ENCODE measurements around the gene DIS3L2.

The DIS3L2 gene

GRCh38 chr2:232061265-232061664 lies 99.8 kb downstream of the DIS3L2 start:
- H3K27ac ChIP-seq (ENCODE audit: low read depth, low read length, severe bottlenecking), result no peak overlapping the region
- H3K36me3 ChIP-seq (ENCODE audit: control insufficient read depth, insufficient read depth, low read length), result no peaks in the 10 kb centered on the region
- H3K9me3 ChIP-seq (ENCODE audit: control insufficient read depth, low read length), result no peaks in the 10 kb centered on the region
- H3K4me3 ChIP-seq (ENCODE audit: extremely low read depth, insufficient read depth, low read length, poor library complexity, severe bottlenecking), result no peak overlapping the region
- WGBS, 2 experiments (ENCODE audit: insufficient coverage in 2 of 2), result 90 to 100% methylated on average over 2 to 4 of the region's 4 CpGs
- H3K4me1 ChIP-seq (ENCODE audit: control insufficient read depth, insufficient read depth, low read length, poor library complexity, severe bottlenecking), result no peaks in the 10 kb centered on the region

GRCh38 chr2:232073026-232073425 lies 111.5 kb downstream of the DIS3L2 start:
- H3K27ac ChIP-seq (ENCODE audit: low read depth, low read length, severe bottlenecking), result no peak overlapping the region
- H3K4me1 ChIP-seq (ENCODE audit: control insufficient read depth, insufficient read depth, low read length, poor library complexity, severe bottlenecking), result no peaks in the 10 kb centered on the region
- WGBS, 2 experiments (ENCODE audit: insufficient coverage in 2 of 2), result 67 to 81% methylated on average over 1 to 2 of the region's 4 CpGs
- H3K4me3 ChIP-seq (ENCODE audit: extremely low read depth, insufficient read depth, low read length, poor library complexity, severe bottlenecking), result no peak overlapping the region
- H3K9me3 ChIP-seq (ENCODE audit: control insufficient read depth, low read length), result no peaks in the 10 kb centered on the region
- H3K36me3 ChIP-seq (ENCODE audit: control insufficient read depth, insufficient read depth, low read length), result no peaks in the 10 kb centered on the region

DNA sequence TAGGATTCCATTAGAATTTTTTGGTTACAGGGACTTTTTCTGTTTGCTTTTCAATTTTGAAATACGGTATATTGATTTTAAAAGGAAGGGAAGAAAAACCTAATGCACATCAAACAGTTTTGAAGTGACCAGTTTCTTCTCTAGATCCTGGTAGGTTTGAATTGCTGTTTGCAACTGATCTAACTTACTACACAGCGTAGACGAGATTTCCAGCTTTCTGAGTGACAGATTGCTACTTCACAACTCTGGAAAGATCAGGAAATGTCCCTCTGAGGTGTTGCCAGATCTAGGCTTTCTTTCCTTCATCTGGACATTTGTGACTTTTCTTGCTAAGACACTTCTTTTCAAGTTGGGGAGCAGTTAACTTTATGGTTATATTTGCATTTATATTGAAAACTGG lies 112.2 kb downstream of the DIS3L2 start:
- Histone ChIP-seq H3K4me3 (ENCODE audit: extremely low read depth, insufficient read depth, low read length, poor library complexity, severe bottlenecking) (no peak overlapping the region), H3K36me3 (ENCODE audit: control insufficient read depth, insufficient read depth, low read length) (no peaks in the 10 kb centered on the region), H3K9me3 (ENCODE audit: control insufficient read depth, low read length) (no peaks in the 10 kb centered on the region), H3K4me1 (ENCODE audit: control insufficient read depth, insufficient read depth, low read length, poor library complexity, severe bottlenecking) (no peaks in the 10 kb centered on the region), H3K27ac (ENCODE audit: low read depth, low read length, severe bottlenecking) (no peak overlapping the region)
- WGBS, 2 experiments (ENCODE audit: insufficient coverage in 2 of 2), result 77% methylated on average over 2 of the region's 3 CpGs; no CpG with 5 or more reads in 1 of the 2 experiments

DNA sequence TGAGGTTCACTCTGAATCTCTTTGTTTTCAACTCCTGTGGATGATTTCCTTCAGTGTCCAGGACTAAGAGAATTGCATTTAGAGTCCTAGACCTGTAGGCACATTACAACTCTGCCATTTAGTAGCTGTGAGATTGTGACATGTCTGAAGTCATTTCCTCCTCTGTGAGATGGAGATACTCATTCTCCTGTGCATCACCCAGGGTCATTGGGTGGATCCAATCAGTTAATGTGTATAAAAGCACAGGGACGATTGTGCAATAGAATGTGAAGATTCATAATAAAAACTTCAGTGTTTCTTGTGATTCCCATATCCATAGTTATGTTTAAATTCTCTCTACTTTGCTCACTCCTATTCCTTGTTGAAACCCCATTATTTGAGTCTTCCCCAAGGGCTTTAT lies 113.6 kb downstream of the DIS3L2 start:
- Histone ChIP-seq H3K27ac (ENCODE audit: low read depth, low read length, severe bottlenecking) (no peak overlapping the region), H3K4me3 (ENCODE audit: extremely low read depth, insufficient read depth, low read length, poor library complexity, severe bottlenecking) (no peak overlapping the region), H3K9me3 (ENCODE audit: control insufficient read depth, low read length) (no peaks in the 10 kb centered on the region), H3K36me3 (ENCODE audit: control insufficient read depth, insufficient read depth, low read length) (no peaks in the 10 kb centered on the region), H3K4me1 (ENCODE audit: control insufficient read depth, insufficient read depth, low read length, poor library complexity, severe bottlenecking) (no peaks in the 10 kb centered on the region)
- no CpG with 5 or more reads among the region's 1 CpG for WGBS, 2 experiments (ENCODE audit: insufficient coverage in 2 of 2)

DNA sequence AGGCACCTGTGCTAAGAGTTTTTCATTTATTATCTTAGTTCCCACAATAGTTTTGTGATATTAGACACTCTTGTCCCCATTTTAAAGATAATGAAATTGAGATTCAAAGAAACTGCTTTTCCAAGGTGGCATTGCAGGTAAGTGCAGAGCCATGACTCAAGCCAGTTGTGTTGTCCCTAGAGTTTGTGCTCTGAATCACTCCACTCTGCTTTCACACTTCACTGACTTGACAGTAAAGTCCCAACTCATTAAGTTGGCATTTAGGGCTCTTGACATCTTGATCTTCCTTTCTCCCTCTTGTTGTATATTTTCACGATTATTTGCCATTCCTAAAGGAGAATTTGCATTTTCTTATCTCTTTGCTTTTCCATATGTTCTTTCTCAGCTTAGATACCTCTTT lies 114.3 kb downstream of the DIS3L2 start:
- Histone ChIP-seq H3K9me3 (ENCODE audit: control insufficient read depth, low read length) (no peaks in the 10 kb centered on the region), H3K4me1 (ENCODE audit: control insufficient read depth, insufficient read depth, low read length, poor library complexity, severe bottlenecking) (no peaks in the 10 kb centered on the region), H3K36me3 (ENCODE audit: control insufficient read depth, insufficient read depth, low read length) (no peaks in the 10 kb centered on the region), H3K4me3 (ENCODE audit: extremely low read depth, insufficient read depth, low read length, poor library complexity, severe bottlenecking) (no peak overlapping the region), H3K27ac (ENCODE audit: low read depth, low read length, severe bottlenecking) (no peak overlapping the region)
- 75 to 86% methylated on average over 1 of the region's 1 CpG for WGBS, 2 experiments (ENCODE audit: insufficient coverage in 2 of 2)

DNA sequence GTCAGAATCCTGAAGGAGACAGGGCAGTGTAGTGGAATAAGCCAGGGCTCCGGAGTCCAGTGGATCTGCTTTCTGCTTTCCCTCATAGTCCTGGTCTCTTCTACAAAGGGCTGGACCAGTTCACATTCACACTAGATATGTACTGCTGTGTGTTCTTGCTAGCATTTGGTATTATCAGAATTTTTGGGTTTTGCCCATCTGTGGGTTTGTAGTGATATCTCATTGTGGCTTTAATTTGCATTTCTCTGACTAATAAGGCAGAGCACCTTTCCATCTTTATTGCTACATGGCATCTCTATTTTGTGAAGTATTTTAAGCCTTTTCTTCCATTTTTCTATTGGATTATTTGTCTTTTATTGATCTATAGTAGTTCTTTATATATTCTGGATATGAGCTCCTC lies 114.8 kb downstream of the DIS3L2 start:
- H3K4me1 ChIP-seq (ENCODE audit: control insufficient read depth, insufficient read depth, low read length, poor library complexity, severe bottlenecking), result no peaks in the 10 kb centered on the region
- WGBS, 2 experiments (ENCODE audit: insufficient coverage in 2 of 2), result no CpG with 5 or more reads among the region's 1 CpG

GRCh38 chr2:232076736-232077135 lies 115.2 kb downstream of the DIS3L2 start:
- no peaks in the 10 kb centered on the region for H3K36me3 ChIP-seq (ENCODE audit: control insufficient read depth, insufficient read depth, low read length)
- H3K9me3 ChIP-seq (ENCODE audit: control insufficient read depth, low read length), result peaks cover 2% of the 10 kb centered on the region
- no peak overlapping the region for H3K4me3 ChIP-seq (ENCODE audit: extremely low read depth, insufficient read depth, low read length, poor library complexity, severe bottlenecking)
- H3K4me1 ChIP-seq (ENCODE audit: control insufficient read depth, insufficient read depth, low read length, poor library complexity, severe bottlenecking), result no peaks in the 10 kb centered on the region
- no CpG with 5 or more reads among the region's 3 CpGs for WGBS, 2 experiments (ENCODE audit: insufficient coverage in 2 of 2)
- no peak overlapping the region for H3K27ac ChIP-seq (ENCODE audit: low read depth, low read length, severe bottlenecking)

More for the DNA sequence above, 114.8 kb downstream of the DIS3L2 start:
- H3K36me3 ChIP-seq (ENCODE audit: control insufficient read depth, insufficient read depth, low read length), result no peaks in the 10 kb centered on the region
- no peak overlapping the region for H3K4me3 ChIP-seq (ENCODE audit: extremely low read depth, insufficient read depth, low read length, poor library complexity, severe bottlenecking)
- no peak overlapping the region for H3K27ac ChIP-seq (ENCODE audit: low read depth, low read length, severe bottlenecking)
- peaks cover 2% of the 10 kb centered on the region for H3K9me3 ChIP-seq (ENCODE audit: control insufficient read depth, low read length)

DNA sequence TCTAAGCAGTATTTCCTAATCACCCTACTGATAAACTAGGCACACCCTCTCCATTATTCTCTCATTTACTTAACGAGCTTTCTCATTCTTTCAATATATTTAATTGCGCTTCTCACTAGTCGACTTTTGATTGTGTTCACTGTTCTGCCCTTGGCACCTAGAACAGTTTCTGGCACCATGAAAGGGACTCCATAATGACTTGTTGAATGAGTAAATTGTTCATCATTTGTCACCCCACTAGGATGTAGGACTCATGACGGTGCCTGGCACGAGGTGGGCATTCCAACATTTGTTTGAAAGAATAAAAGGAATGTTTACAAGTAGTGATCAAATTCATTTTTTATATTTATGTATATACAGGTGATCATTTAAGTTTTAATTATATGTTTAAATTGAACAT lies 123.7 kb downstream of the DIS3L2 start:
- 100% methylated on average over 1 of the region's 5 CpGs; no CpG with 5 or more reads in 1 of the 2 experiments for WGBS, 2 experiments (ENCODE audit: insufficient coverage in 2 of 2)
- H3K4me1 ChIP-seq (ENCODE audit: control insufficient read depth, insufficient read depth, low read length, poor library complexity, severe bottlenecking), result no peaks in the 10 kb centered on the region
- H3K9me3 ChIP-seq (ENCODE audit: control insufficient read depth, low read length), result peaks cover 14% of the 10 kb centered on the region
- H3K27ac ChIP-seq (ENCODE audit: low read depth, low read length, severe bottlenecking), result no peak overlapping the region
- H3K4me3 ChIP-seq (ENCODE audit: extremely low read depth, insufficient read depth, low read length, poor library complexity, severe bottlenecking), result no peak overlapping the region
- no peaks in the 10 kb centered on the region for H3K36me3 ChIP-seq (ENCODE audit: control insufficient read depth, insufficient read depth, low read length)

GRCh38 chr2:232085826-232086425 lies 124.4 kb downstream of the DIS3L2 start:
- Histone ChIP-seq H3K4me3 (ENCODE audit: extremely low read depth, insufficient read depth, low read length, poor library complexity, severe bottlenecking) (no peak overlapping the region), H3K36me3 (ENCODE audit: control insufficient read depth, insufficient read depth, low read length) (no peaks in the 10 kb centered on the region), H3K9me3 (ENCODE audit: control insufficient read depth, low read length) (peaks cover 14% of the 10 kb centered on the region), H3K4me1 (ENCODE audit: control insufficient read depth, insufficient read depth, low read length, poor library complexity, severe bottlenecking) (no peaks in the 10 kb centered on the region), H3K27ac (ENCODE audit: low read depth, low read length, severe bottlenecking) (no peak overlapping the region)
- 83 to 88% methylated on average over 1 of the region's 16 CpGs for WGBS, 2 experiments (ENCODE audit: insufficient coverage in 2 of 2)

DNA sequence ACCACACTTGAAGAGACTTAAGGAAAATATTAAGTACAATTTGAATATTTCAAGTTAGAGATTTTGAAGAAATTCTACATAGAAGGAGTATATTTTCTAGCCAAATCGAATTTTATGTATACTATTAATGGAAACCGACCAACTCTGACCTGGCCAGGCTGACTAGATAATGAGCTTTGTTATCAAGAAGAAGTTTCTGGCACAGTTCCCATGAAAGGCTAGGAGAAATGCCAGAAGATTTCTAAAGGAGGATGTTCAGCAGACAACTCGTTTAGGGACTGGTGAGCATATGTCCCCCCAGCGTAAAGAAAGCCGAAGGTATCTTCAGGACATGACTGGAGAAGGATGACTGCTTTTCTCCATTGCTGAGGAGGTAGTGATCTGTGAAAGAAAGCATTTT lies 127.3 kb downstream of the DIS3L2 start:
- H3K4me1 ChIP-seq (ENCODE audit: control insufficient read depth, insufficient read depth, low read length, poor library complexity, severe bottlenecking), result no peaks in the 10 kb centered on the region
- no peaks in the 10 kb centered on the region for H3K9me3 ChIP-seq (ENCODE audit: control insufficient read depth, low read length)
- H3K4me3 ChIP-seq (ENCODE audit: extremely low read depth, insufficient read depth, low read length, poor library complexity, severe bottlenecking), result no peak overlapping the region
- H3K27ac ChIP-seq (ENCODE audit: low read depth, low read length, severe bottlenecking), result no peak overlapping the region
- no peaks in the 10 kb centered on the region for H3K36me3 ChIP-seq (ENCODE audit: control insufficient read depth, insufficient read depth, low read length)
- 91 to 93% methylated on average over 5 of the region's 5 CpGs for WGBS, 2 experiments (ENCODE audit: insufficient coverage in 2 of 2)

DNA sequence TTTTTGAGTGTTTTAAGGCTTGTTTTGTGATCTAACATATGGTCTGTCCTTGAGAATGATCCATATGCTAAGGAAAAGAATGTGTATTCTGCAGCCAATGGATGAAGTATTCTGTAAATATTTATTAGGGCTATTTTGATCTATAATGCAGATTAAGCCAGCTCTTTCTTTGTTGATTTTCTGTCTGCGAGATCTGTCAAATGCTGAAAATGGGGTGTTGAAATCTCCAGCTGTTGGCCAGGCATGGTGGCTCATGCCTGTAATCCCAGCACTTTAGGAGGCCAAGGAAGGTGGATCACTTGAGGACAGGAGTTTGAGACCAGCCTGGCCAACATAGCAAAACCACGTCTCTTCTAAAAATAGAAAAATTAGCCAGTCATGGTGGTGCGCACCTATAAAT lies 132.7 kb downstream of the DIS3L2 start:
- Histone ChIP-seq H3K27ac (ENCODE audit: low read depth, low read length, severe bottlenecking) (no peak overlapping the region), H3K4me1 (ENCODE audit: control insufficient read depth, insufficient read depth, low read length, poor library complexity, severe bottlenecking) (no peaks in the 10 kb centered on the region), H3K4me3 (ENCODE audit: extremely low read depth, insufficient read depth, low read length, poor library complexity, severe bottlenecking) (no peak overlapping the region), H3K9me3 (ENCODE audit: control insufficient read depth, low read length) (no peaks in the 10 kb centered on the region), H3K36me3 (ENCODE audit: control insufficient read depth, insufficient read depth, low read length) (no peaks in the 10 kb centered on the region)
- WGBS, 2 experiments (ENCODE audit: insufficient coverage in 2 of 2), result 93 to 96% methylated on average over 2 to 3 of the region's 3 CpGs
